Measurements from ENCODE around the gene DIO3.

GRCh38 chr14:101539880-101540279 is 21.4 kb upstream of the DIO3 start:
- TF ChIP-seq CTCF (IDR thresholded peaks at IDR 0.05) = no peak
- no peak for TF ChIP-seq POLR2A (IDR thresholded peaks at IDR 0.05)

Measured in breast epithelium (tissue), 3 donors.